ENCODE measurements around the gene PIK3R1. TPM values are rescaled to one million over a fixed set of nuclear protein-coding genes. Genes with fewer than 3 reads are reported as not detected.

PIK3R1 gene
- total and polyA plus RNA-seq, 10 donors: 4.9 to 200 (median 108) TPM

- no peak overlapping the region for H3K27ac ChIP-seq
- H3K4me3 ChIP-seq: no peak overlapping the region
- no peak for DNase-seq
- peaks cover 0 to 17% (median 6%) of the 10 kb centered on the region in 6 donors for H3K4me1 ChIP-seq
- no peaks in the 10 kb centered on the region for H3K27me3 ChIP-seq (replicated peaks in 1 of 7)
- TF ChIP-seq POLR2A (IDR thresholded peaks at IDR 0.05): no peak
- TF ChIP-seq POLR2AphosphoS5 (IDR thresholded peaks at IDR 0.05): no peak
- no peak for TF ChIP-seq CTCF (IDR thresholded peaks at IDR 0.05 in 8 of 11, conservative IDR thresholded peaks at IDR 0.05 in 3 of 11)
- intact Hi-C loops (cut with DNase I; ENCODE audit: low total_unique reads): no loop called here
- no peaks in the 10 kb centered on the region for H3K36me3 ChIP-seq
- WGBS, 5 donors: 67 to 84% (median 75%) methylated on average over 4 of the region's 4 CpGs
- H3K9me3 ChIP-seq: peaks cover 0 to 4% (median 0%) of the 10 kb centered on the region in 8 donors
Measured at GRCh38 chr5:68319706-68320412, 104.3 kb downstream of the PIK3R1 start.

GRCh38 chr5:68320413-68320986, 104.9 kb downstream of the PIK3R1 start:
- WGBS, 5 donors: 84 to 94% (median 89%) methylated on average over 5 of the region's 5 CpGs
- intact Hi-C loops (cut with DNase I; ENCODE audit: low total_unique reads): no loop called here
- DNase-seq: no peak

GRCh38 chr5:68325065-68325580, 109.6 kb downstream of the PIK3R1 start:
- Histone ChIP-seq H3K27ac (peak overlapping the region in 1 of 8 donors; percentile 2), H3K4me1 (peaks cover 0 to 10% (median 0%) of the 10 kb centered on the region in 6 donors), H3K4me3 (no peak overlapping the region), H3K27me3 (replicated peaks in 1 of 7) (no peaks in the 10 kb centered on the region), H3K36me3 (no peaks in the 10 kb centered on the region), H3K9me3 (no peaks in the 10 kb centered on the region)
- WGBS, 5 donors: 83 to 100% (median 90%) methylated on average over 1 of the region's 1 CpG
- intact Hi-C loops (cut with DNase I; ENCODE audit: low total_unique reads): no loop called here
- DNase-seq: no peak
- TF ChIP-seq POLR2A (IDR thresholded peaks at IDR 0.05): no peak
- no peak for TF ChIP-seq CTCF (IDR thresholded peaks at IDR 0.05 in 8 of 11, conservative IDR thresholded peaks at IDR 0.05 in 3 of 11)
- no peak for TF ChIP-seq POLR2AphosphoS5 (IDR thresholded peaks at IDR 0.05)

More at GRCh38 chr5:68320413-68320986, 104.9 kb downstream of the PIK3R1 start:
- Histone ChIP-seq H3K27me3 (replicated peaks in 1 of 7) (no peaks in the 10 kb centered on the region), H3K27ac (no peak overlapping the region), H3K4me3 (no peak overlapping the region), H3K4me1 (peaks cover 0 to 15% (median 5%) of the 10 kb centered on the region in 6 donors), H3K9me3 (peaks cover 0 to 4% (median 0%) of the 10 kb centered on the region in 8 donors), H3K36me3 (no peaks in the 10 kb centered on the region)
- no peak for TF ChIP-seq POLR2AphosphoS5 (IDR thresholded peaks at IDR 0.05)
- TF ChIP-seq CTCF (IDR thresholded peaks at IDR 0.05 in 8 of 11, conservative IDR thresholded peaks at IDR 0.05 in 3 of 11): no peak
- no peak for TF ChIP-seq POLR2A (IDR thresholded peaks at IDR 0.05)
